ENCODE measurements around the gene RAB38.

RAB38 gene

DNA sequence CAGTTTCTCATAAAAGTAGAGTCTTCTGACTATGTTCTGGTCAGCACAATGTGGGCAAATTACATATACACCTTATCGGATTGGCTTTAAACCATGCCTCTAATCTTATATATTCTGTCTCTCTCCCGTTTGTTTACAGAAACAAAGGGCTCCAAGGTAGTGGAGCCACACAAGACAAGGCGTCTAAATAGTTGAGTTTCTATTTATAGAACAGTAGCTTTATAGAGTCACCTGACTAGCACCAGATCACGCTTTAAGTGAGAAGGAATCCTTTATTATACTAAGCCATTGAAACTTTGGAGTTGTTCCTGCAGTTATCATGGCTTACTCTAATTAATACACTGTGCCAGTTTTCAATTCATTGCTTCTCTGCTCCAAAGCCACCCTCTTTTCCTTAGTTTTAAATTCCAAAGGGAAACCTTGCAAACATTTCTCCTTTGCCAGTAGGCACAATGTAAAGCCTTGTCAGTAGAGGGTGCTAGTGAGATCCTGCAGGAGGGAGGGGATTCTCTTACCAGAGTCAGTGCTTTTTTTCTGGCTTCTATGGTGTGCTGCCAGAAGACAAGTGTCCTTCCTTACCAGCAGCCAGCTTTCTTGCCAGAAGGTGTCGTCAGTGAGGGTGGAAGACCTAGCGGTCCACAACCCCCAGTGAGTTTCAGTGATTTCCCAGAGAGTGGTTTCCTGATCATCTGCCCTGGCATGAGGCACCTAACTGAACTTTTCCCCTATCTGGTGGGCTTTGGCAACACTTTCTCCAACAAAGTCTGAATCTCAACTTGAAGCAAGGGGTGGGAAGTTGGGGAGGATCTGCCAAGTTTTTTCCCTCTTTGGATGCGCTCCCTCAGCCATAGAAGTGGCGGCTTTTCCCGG is 71.7 kb downstream of the RAB38 start:
- DNase-seq (ENCODE audit: low read depth) = peak; percentile 7

DNA sequence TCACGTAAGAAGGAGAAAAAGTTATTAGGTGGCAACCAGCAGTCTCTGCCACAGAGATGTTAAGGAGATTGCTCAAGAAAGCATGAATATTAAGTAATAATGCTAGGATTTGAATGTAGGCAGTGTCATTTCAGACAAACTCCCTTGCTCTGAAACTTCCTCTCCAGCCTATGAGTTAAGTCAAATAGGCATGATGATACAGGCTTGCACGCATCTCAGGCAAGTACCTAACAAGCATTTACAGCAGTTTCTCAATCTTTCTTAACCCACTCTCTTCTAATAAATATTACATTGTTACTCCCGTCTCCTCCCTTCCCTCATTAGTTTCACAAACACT is 72.7 kb downstream of the RAB38 start:
- no peak for DNase-seq (ENCODE audit: low read depth)

DNA sequence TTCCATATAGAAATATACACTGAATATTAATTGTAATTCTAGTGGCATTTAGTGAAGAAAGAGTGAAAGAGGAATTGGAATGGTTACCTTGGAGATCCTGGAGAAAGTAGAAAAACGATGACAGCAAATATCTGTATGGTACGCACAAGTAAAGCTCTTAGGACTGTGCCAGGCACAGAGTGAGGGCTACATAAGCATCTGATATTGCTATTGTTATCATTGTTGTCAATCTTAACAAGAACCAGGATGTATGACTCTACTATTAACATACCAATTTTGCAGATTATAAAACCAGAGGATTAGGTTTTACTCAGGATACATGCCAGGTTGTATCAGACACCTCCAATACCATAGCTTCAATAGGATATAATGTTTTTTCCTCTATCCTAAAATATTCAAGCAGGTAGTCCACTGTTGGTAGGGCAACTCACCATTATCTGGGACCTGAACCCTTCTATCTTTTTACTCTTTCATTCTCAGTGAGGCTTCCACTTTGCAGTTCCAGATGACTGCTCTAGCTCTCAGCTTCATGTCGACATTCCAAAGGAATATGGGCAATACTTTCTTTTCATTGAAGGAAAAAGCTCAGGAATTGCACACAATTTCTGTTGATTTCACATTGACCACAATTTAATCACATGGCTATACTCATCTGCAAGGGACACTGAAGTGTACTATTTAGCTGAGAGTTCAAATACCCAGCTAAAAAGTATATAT is 73.2 kb downstream of the RAB38 start:
- no peak for DNase-seq (ENCODE audit: low read depth)

DNA sequence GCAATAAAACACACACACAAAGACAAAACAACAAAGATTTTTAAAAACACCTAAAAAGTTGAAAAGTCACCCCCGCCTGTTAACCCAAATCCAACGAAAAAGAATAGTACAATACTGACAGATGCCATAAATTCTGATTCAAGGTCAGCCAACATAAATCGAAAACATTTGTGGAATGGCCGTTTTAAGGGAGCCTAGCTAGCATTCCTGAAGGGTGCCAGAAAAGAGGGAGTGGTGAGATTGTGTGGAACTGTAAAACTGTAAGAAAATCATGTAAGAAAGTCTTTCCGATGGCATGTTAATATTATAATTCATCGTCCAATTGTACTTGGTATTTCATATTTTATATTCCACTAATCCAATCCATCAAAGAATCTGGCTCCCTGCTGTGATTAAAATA is 75.1 kb downstream of the RAB38 start:
- no peak for DNase-seq (ENCODE audit: low read depth)

DNA sequence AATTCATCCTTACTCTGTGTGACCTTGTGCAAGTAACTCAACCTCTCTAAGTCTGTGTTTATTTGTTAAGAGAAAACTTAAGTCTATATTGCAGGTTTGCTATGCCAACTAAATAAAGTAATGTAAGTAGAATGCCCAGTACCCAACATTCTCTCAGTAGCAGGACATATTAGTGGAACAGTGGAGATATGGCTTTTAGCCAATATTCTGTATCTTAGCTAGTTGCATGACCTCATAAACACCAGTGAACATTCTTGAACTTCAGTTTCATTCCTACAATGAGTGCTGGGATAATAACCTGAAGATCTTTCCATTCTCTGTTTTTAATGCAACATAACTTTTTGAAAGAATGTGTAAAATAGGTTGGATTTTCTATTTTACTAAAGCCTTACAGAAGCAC is 77.0 kb downstream of the RAB38 start:
- DNase-seq (ENCODE audit: low read depth) = no peak

DNA sequence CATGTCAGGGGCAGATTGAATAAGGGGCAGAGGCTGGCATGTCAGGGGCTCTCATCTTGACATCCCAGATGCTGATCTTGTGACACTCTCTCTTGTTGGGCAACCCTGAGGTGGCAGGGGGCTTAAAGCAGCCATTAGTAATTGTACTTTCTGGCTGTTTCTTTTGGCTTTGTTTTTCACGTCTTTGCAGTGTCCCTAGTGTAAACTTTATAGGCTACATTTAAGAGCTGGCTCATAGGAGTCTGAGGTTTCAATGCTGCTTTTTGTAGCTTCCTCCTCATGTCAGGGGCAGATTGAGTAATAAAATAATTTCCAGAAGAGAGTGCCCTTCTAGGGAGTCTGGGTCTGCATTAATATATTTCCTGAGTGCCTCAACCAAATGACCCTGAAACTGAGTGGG is 86.1 kb downstream of the RAB38 start:
- no peak for DNase-seq (ENCODE audit: low read depth)

DNA sequence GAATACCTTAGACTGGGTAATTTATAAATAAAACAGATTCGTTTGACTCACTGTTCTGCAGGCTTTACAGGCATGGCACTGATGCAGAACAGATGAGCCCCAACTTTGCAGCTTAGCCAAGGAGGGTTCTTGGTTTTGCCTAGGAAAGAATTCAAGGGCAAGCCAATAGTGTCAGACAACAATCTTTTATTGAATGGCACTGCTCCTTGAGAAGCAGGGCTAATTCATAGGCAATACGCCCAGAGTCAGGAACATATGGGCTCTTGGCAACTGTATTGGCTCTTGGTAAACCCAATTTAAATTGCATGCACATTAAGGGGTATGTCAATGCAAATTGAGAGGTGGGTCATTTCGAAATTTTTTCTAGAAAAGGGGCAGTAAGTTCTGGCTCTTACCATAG is 87.9 kb downstream of the RAB38 start:
- DNase-seq (ENCODE audit: low read depth) = no peak

DNA sequence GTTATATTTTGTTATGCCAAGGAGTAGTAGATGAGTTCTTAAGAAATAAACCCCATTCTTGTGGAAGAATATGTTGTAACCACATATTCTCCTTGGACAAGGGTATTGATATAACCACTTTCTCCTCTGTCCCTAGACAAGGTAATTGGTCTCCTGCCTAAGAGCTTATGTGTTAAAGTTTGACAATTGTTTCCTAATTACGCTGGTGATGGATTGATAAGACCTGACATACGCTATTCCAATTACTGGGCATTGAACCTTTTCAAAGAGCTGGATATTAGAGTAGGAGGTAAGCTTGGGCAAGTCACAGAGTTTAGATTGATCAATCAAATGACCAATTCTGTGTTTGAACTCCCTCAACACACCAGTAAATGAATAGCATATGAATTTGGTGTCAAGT is 88.9 kb downstream of the RAB38 start:
- no peak for DNase-seq (ENCODE audit: low read depth)

DNA sequence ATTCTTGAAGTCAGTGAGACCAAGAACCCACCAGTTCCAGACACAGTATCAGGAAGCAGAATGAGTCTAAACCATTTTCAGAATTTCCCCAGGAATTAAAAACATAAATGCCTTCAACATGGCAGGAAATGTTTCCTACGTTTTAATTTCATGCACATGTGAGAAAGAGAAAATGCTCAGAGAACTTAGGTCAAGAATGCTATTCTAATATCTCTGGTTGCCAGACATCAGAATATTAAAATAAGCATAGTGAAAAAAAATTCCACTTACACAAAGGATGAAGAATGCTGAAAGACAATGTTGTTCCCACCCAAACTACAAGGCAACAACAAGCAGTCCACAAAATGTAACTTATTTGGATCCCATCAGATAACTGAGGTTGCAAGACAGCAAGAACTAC is 104.8 kb downstream of the RAB38 start:
- DNase-seq (ENCODE audit: low read depth) = no peak

DNA sequence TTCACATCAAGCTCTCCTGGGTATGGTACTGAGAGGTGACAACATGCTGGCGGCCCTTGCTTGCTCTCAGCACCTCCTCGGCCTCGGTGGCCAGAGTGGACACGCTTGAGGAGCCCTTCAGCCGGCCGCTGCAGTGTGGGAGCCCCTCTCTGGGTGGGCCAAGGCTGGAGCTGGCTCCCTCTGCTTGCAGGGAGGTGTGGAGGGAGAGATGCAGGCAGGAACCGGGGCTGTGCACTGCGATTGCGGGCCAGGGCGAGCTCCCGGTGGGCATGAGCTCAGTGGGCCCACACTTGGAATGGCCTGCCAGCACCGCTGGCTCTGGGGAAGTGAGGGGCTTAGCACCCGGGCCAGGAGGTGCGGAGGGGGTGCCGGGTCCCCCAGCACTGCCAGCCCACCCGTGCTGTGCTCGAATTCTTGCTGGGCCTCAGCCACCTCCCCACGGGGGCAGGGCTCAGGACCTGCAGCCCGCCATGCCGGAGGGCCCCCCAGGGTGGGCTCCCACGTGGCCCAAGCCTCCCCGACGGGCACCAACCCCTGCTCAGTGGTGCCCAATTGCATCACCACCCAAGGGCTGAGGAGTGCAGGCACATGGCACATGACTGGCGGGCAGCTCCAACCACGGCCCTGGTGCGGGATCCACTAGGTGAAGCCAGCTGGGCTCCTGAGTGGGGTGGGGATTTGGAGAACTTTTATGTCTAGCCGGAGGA is 106.2 kb downstream of the RAB38 start:
- no peak for DNase-seq (ENCODE audit: low read depth)

DNA sequence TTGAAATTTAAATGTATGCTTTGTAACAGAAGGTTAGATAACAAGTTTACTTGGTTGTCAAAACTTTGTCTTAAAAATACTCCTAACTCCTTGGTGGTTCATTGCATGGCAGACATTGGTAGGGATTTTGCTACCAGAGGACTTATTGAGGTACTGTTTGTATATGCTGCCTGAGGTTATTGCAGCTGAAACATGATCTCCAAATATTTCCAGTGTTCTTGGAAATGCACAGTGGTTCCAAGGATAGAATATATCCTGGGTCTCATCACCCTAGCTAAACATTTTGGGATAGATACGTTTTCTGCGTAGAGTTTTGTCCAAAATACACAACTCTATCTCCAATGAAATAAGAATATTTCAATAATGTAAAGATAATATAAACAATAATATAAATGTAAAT is 109.2 kb downstream of the RAB38 start:
- no peak for DNase-seq (ENCODE audit: low read depth)

DNA sequence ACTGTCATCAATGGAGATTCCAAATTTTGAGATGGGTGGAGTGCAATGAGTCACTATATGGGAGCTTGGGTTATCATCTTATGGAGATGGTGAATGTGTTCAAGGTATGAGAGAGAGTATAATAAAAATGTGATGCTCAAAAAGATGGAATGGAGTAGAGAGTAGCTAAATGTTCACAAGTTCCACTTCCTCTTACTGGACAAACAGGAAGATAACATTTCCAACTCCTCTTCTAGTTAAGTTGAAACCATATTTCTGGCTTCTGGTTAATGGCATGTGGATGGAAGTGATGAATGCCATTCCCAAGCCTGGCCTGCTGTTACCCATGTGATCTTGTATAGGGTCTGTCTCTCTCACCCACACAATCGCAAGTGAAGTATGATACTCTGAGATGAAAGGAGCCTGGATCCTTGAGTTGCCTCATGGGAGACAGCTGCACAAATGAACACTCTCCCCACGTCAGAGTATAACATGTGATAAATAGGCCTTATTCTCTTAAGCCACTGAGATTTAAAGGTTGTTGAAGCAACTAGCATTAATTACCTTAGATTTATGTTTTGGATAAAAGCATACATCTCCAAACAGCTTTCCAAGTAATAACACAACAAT is 111.0 kb downstream of the RAB38 start:
- no peak for DNase-seq (ENCODE audit: low read depth)

Data from activated T-cell treated with anti-CD3 and anti-CD28 coated beads for 24 hours (primary cell).